Anterior cingulate cortex (tissue), 58 donors: ENCODE results near the gene DHRS13.
"Not testable (repeated sequence)": the region's sequence is repeated elsewhere in the genome, so short reads cannot be mapped to it uniquely, and the experiment has no call there.

ENCODE experiments used
- DNase-seq, 58 donors: peaks; one replicate each; lab custom pipeline; 2025; lab: John Stamatoyannopoulos, UW

DHRS13 gene

DNA sequence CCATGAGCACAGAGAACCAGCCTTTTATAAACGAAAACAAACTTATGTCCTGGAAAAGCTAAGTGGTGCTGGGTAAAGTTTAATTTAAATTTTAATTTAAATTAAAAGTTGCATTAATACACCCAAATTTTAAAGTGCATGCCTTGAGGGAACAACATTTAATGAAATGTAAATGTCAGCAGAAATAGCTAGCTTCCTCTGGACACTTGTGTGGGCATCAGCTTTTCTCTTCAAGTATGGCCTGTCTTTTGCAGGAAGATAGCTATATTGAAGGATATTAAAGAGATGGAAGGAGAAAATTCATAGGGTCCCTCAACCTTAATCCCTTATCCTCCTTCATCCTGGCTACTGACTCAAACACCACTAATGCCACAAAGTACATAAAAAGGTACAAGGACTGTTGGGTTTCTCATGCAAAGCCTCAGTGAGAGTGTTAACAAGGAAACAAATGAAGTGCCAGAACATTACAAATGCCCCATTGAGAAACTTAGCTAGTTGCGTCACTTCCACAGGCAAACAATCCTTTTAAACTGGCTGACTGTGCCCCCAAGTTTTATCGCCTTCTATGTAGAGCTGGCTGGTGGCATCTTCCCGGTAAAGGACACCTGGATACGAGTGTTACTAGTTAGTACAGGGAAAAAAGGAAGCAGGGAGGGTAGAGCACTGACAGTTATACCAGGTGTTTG is 34.3 kb upstream of the DHRS13 start:
- DNase-seq: peak in 25 of 58 donors; percentile 8 to 85 (median 39)

DNA sequence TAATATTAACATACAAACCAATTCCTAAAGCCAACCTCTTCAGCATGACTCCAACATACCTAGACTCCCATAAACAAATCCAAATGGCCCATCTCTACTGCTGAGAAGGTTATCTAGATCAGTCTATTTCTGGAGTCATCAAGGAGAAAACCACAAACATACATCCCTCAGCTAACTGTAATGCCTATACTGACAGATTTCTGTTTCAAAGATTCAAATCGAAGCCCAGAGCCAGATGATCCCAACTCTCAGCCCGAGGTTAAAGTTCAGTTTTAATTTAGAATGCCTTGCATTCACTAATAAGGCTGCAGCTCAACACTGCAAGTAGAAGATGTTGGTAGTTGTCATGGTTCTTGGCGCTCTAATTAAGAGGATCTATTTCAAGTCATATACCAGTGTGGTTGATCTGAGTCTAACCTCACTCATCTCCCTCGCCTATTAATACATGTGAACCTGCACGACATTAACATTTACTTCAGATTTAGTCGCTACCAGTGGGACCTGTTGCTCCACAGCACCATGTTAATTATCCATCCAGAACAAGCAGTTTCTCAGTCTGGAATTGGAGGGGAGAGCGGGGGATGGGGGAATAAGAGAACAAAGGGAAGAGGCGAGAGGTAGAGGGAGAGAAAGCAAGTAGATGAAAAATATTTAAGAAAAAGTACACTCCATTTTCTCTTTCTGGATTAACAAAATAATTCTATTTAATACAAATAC is 33.0 kb upstream of the DHRS13 start:
- DNase-seq: peak in 1 of 58 donors; percentile 3

DNA sequence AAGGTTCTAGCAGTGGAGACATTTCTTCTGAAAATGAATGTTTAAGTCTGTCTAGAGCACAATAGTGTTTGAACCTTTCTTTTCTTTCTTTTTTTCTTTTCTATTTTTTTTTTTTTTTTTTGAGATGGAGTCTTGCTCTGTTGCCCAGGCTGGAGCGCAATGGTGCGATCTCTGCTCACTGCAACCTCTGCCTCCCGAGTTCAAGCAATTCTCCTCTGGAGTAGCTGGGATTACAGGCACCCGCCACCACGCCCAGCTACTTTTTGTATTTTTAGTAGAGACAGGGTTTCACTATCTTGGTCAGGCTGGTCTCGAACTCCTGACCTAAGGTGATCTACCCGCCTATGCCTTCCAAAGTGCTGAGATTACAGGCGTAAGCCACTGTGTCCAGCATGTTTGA is 31.6 kb upstream of the DHRS13 start:
- DNase-seq: not testable (repeated sequence)

DNA sequence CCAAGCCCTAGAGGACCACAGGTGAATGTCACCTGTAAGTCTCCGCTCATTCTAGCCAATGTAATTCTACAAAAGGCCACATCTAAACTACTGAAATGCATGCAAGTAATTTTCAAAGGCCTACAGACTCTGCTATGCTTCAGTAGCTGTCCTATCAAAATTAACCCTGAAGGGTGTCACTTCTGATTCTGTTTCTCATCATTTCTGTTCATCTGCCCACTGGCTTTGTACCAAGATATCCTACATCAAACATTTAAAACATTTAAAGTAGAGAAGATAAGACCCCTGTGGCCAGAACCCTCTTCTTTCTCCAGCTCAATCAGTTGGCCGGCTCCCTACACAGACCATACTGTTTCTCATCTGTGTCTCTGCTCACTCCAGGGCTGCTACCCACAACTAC is 26.9 kb upstream of the DHRS13 start:
- DNase-seq: no peak

DNA sequence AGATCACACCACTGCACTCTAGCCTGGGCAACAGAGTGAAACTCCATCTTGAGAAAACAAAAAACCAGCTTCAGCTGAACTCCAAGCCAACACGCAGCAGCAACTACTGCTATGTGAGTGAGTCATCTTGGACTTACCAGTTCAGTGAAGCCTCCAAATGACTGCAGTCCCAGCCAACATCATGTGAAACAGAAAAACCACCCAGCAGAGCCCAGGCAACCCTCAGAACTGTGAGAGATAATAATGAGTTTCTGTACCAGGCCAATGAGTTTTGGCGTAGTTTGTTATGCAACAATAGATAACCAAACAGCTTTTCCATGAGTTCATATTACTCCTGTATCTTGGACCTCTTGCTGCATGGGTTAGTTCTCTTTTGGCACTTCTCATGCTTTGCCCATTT is 25.2 kb upstream of the DHRS13 start:
- no peak for DNase-seq

DNA sequence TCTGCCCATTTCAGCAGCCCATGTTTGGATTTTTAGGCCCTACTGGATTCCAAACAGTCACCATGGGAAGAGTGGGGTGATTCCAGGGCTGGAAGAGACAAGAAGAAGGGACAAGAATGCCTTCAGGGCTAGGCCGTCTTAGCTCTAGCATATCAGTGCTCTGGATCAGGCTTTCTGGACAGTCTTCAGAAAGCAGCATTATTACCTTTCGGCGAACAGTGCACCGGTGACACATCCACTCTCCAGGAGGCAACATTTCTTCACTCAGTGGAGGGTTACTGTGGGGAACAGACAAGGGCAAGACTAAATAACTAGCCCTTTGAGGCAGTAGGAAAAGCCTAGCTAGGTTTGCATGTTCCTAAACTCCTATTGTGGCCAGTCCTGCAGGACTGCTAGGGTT is 23.9 kb upstream of the DHRS13 start:
- DNase-seq: no peak

DNA sequence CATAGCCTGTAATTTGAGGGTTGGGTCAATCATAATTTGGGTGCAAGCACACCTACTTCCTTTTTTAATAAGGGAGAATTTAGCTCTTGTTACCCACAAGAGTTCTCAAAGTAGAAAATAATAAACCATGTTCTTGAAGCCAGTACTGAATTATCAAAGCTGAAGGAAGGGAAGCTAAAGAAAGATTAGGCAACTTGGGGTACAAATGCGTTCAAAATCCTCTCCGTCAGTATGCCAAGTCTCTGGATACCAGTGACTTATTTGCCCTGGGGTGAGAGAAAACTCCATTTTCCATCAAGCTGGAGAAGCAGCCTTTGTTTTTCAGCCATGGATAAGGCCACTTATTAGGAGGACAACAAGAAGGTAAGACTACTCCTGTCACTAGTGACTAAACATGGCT is 23.5 kb upstream of the DHRS13 start:
- no peak for DNase-seq

DNA sequence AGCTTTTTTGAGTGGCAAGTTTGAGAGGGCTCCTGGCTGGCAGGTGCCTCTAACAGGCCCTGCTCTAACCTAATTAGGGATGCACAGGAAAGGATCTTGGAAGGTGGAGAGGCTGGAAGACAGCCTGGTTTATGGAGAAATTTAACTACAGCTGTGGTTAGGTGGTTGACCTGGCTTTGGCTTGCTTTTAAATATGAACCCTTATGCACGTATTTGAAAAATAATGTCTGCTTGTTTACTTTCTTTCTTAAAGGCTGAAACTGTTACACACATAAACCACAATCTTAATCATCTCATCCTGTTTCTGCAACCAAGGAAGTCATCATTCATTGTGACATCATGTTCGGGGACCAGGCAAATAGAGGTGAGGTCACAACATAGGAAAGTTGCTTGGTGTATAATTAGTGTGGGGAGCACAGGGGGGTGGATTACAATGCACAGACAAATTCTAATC is 23.1 kb upstream of the DHRS13 start:
- no peak for DNase-seq

DNA sequence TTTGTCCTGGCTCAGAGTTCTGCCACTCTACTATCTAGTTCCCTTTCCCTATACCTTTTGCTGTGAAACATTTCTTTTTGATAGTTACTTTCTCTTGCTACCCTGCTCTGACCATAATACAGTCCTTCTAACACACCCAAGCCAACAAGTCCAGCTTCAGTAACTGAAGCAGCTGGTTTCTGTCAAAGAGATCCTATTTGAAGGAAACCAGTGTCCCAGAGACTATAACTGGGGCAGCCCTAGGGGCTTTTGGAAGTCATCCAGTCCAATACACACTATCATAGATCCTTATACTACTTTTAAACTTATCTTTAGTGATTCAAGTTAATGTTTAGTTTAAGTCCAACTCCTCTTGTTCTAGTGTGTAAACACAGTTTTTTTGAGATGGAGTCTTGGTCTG is 17.3 kb upstream of the DHRS13 start:
- DNase-seq: no peak

DNA sequence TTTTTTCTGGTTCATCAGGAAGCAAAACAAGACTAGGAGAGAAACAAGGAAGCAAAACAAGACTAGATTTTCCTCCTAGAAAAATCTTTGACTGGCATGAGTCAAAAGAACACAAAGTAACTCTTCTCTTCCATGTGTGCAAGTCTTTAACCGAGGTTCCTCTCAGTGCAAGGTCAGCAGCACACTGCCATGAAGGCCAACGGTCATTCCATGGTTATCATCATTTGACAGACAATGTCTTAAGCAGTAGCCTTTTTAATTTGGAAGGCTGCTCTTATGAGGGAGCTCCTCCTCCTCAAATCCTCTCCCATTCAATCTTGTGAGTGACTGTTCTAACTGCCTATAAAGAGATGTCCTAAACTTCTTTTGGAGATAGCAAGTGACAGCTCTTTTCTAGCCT is 15.4 kb upstream of the DHRS13 start:
- DNase-seq: no peak

DNA sequence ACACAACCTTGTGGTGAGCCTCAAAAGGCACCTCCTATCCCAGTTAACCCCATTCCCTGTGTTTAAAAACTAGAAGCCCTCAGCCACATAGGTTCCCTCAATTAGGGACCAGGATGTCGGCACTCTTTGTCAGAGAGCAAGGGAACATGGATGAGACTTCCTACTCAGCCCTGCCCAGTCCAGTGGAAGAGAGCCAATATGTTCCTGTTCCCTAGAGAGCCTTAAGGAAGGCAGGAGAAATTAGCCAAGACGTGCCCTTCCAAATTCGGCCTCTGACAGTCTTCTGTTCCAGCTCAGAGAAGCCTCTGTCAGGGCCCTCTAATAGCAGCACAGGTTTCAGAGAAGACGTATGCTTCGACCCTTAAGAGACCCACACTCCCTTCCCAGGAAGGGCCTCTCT is 14.6 kb upstream of the DHRS13 start:
- no peak for DNase-seq

DNA sequence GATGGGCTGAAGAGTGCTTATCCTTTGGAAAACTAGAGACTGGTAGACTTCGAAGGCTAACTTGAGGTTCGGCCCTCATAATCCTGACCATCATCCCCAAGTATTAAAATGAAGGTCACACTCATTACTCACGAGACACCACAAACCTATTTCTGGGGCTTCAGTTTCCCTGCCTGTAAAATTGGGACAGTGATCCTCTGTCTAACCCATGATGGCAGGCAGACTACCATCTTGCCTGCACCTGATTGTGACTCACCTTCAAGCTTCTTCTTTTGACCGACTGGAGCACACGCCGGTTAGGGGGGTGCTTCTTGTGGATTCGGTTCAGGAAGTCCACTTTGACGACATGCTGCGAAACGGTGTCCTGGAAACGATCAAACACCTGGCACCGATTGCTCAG is 14.2 kb upstream of the DHRS13 start:
- no peak for DNase-seq

DNA sequence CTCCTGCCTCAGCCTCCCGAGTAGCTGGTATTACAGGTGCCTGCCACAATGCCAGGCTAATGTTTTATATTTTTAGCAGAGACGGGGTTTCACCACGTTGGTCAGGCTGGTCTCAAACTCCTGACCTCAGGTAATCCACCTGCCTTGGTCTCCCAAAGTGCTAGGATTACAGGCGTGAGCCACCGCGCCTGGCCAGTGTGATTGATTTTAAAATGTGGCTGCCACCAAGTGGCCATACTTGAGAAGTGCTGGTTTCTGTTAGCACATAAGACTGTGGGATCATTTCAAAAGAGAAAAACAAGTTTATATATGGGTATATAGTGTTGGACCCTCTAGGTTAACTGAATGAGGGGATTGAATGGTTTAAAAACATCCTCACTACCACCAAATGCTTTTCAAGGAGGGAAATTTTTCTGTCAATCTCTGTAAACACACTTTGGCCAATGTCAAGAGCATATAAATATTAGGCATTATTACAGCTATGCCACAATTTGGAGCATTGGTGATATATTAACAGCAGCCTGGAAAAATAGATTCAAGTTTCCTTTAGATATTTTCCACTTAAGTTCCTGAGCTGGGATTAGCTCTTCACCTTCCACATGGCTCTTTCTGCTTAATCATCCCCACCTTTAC is 13.5 kb upstream of the DHRS13 start:
- peak in 20 of 58 donors; percentile 5 to 38 (median 22) for DNase-seq

DNA sequence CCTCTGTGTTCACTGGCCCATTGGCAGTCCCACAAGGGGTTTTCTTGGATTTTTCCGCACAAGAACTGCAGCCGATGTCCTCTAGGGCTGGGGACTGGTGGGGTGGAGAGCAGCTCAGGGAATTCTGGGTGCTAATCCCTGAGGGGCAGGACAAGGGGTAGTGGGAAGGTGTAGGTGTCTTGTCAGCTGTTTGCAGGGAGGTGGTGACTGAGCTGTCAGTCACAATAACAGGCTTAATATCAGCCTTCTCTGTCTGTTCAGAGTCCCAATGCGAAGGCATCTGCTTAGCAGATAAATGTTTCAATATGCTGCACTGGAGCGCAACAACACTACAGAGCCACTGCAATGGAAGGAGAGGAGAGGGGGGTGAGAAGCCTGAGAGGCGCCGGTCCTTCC is 10.1 kb upstream of the DHRS13 start:
- DNase-seq: no peak

DNA sequence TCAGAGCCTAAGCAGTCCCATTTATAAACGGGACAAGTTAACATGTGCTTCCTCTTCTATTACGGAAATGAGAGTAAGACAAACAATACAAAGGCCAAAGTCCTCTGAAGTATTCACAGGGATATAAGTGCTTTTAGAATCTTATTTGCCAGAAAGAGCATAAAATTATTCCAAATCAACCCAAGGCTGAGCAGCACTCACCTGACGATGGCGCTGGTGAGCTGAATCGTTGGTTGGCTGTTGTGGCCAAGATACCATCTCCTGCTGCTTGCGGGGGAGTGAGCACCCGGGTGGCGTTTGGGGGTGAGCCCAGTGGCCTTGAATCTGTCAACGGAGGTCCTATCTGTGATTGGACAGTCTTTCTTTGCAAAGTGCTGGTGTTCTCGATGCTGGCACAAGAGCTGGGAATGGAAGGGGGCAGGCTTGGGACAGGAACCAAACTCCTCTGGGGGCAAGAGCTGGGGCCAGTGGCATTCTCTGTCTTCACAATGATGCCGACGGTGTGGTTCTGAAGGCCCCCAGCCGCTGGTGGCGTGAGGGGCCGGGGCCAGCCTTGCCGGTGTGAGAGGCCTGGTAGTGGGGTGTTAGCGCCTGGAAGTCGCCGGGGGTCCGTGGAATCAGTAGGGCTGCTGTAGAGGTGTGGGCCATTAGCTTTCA is 9.5 kb upstream of the DHRS13 start:
- DNase-seq: peak in 19 of 58 donors; percentile 6 to 66 (median 30)

DNA sequence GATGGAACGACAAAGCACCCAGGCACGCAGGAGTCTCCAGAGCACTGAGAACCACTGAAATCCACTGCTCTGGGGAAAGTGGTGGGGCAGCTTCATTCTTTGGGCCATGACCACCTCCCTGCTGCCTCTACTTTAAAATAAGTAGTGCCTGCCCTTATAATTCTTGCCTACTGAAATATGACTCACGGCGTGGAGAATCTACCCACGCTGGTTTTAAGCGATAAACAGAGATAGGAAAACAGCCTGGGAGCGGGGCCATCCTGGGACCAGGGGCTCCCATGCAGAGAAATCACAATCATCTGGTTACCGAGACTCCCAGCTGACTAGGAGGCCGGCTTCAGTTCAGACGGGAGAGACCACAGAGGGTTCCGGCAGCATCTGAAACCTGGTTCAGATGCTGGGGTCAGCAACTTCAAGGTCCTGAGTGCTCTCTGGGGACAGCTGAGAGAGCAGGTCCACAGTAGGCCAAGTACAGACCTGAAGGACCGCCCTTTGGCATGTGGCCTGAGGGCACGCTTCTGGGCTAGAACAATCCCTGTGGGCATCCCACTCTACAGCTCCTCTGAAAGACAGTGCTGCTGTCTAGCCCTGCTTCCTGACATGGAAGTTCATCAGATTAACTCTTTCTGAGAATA is 8.6 kb upstream of the DHRS13 start:
- no peak for DNase-seq

DNA sequence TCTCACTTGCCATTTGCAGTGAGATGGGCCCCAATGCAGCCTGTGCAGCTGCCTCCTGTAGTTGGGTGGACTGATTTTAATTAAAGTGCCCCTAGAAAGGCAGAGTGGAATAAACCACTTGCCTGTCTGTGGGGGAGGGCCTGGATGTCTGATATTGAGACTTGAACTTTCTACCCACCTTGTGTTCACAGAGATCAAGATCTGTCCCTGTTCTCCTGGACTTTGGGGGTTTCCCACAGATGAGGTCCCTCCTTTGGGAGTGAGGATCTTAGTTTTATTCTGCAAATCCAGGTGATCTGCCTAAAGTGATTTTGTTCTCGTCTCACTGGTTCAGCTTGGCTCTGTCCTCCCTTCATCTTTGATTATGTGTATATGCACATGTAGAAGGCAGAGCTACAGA is 7.7 kb upstream of the DHRS13 start:
- DNase-seq: no peak

DNA sequence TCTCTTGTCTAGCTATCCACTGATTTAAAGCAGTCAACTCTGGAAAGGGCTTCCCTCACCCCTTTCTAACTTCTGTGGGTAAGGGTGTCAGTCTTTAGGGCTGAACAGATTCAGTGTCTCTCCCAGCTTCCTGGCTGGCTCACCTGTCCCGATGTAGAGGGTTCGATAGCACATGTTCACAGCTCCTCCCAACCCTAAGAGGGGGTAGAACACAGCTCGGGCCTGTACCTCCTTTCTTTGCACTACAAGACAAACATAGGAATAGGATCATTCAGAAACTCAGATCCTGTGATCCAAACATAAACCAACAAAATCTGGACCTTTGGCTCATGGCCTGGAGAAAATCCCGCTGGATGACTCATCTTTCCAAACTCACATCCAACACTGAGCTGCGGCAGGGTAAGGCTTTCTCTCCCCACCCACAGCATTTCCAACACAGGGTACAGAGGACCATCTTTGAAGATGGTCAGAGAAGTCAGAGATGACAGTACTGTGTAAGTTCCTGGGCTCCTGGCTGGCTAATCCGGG is 5.8 kb upstream of the DHRS13 start:
- DNase-seq: peak in 10 of 58 donors; percentile 9 to 44 (median 22)

DNA sequence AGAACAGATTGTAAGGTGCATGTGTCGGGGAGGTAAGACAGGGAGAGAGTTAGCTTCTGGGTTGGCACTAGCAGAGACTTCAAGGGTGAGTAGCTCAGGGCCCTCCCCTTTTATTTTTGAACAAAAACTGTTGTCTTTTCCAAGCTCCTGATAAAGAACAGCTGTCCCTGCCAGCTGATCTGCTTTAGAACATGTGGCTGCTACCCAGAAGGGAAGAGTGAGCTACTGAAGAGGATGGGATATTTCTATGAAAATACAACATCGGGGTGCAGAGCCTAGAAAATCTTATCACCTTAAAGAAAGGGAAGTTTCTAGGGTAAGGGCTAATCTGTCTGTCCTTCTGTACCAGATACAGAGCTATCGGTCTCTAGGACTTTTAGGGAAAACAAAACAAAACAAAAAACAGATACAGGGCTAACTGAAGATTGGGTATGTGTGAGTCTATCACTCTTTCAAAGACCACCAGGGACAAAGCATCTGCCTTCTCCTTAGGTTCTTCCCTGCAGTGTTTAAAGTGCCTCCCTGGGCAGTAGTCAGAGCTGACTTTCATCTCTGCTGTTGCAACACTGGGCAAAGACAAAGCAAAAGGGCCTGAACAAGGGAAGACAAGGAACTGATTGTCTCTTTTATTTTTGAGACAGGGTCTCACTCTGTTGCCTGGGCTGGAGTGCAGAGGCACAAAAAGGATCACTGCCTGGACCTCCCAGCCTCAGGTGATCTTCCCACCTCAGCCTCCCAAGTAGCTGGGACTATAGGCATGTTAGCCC is 5.0 kb upstream of the DHRS13 start:
- no peak for DNase-seq
